BJ (cell line): Measurements from ENCODE around the gene AMACR. TPM values are rescaled to one million over a fixed set of nuclear protein-coding genes. Genes with fewer than 3 reads are reported as not detected.
"Not testable (repeated sequence)": the region's sequence is repeated elsewhere in the genome, so short reads cannot be mapped to it uniquely, and the experiment has no call there.

Source experiments
- CTCF ChIA-PET: fragments of 350-600 bp; formaldehyde crosslinking; extraction: SDS; loops from one replicate; lab custom pipeline; 2021; ENCODE audit warnings: antibody characterized with exemption, inconsistent platforms; lab: Yijun Ruan, JAX
- POLR2A ChIA-PET: fragments of 300-600 bp; sonication (Branson Sonifier 250); formaldehyde crosslinking; extraction: SDS; loops from one replicate; lab custom pipeline; 2021; ENCODE audit warnings: antibody characterized with exemption; lab: Charles Lee
- DNase-seq: peaks from one replicate; pipeline ENCODE4 v3.0.0-alpha.2; 2011; ENCODE audit warnings: low read depth
- H3K27me3 ChIP-seq: 2 replicates; pipeline ENCODE4 v1.6.0; 2011; ENCODE audit warnings: low read length; ENCODE audit not compliant: control insufficient read depth, insufficient read depth
- H3K36me3 ChIP-seq: 2 replicates; pipeline ENCODE4 v1.5.1; 2011; ENCODE audit warnings: low read length; ENCODE audit not compliant: control insufficient read depth, insufficient read depth
- H3K4me3 ChIP-seq: 2 replicates; pipeline ENCODE4 v1.5.1; 2011; ENCODE audit warnings: low read depth, mild to moderate bottlenecking, control low read depth, low read length
- CTCF ChIP-seq: IDR thresholded peaks from 2 replicates; pipeline ENCODE4 v1.5.1; 2011; ENCODE audit warnings: low read depth, mild to moderate bottlenecking, control low read depth, inconsistent platforms, low read length, moderate library complexity; ENCODE audit not compliant: insufficient read depth
- polyA plus RNA-seq: library from polyadenylated mRNA; depleted of rRNA; stranded (reverse); fragments of >200 nt; gene quantifications from 2 replicates; pipeline ENCODE4 v1.2.3, GENCODE V29; 2011

The AMACR gene
- polyA plus RNA-seq, 1 experiment = 7.1 TPM

DNA sequence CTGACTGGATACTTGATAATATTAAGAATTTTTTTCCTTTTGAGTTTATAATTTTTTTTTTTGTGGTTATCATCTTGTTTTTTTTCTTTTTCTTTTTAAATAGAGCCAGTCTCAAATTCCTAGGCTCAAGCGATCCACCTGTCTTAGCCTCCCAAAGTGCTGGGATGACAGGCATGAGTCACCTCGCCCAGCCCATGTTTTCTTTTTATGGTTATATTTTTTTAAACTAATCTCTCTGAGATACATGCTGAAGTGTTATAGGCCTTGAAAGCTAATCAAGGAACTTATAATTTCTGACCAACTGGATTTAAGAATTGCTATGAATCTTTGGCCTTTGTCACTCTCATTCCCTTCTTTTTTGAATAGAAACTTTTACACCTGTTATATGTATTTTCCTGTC lies 6.8 kb upstream of the AMACR start:
- POLR2A ChIA-PET = no interaction called here
- CTCF ChIA-PET = no interaction called here

DNA sequence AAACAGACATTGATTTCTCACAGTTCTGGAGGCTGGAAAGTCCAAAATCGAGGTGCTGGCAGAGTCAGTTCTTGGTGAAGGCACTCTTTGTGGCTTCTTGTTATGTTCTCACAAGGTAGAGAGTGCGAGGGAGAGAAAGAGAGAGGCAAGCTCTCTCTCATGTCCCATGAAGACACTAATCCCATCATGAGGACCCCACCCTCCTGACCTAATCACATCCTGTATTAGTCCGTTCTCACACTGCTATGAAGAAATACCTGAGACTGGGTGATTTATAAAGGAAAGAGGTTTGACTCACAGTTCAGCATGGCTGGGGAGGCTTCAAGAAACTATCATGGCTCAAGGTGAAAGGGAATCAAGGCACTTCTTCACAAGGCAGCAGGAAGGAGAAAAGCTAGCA lies 5.7 kb upstream of the AMACR start:
- POLR2A ChIA-PET = no interaction called here
- CTCF ChIA-PET = interaction anchor here (1.9 kb wide), 1 partner anchor 41 kb away, joined by 4 read pairs; no protein-coding TSS in a partner anchor
- no peak overlapping the region for H3K4me3 ChIP-seq
- H3K36me3 ChIP-seq = no peaks in the 10 kb centered on the region
- H3K27me3 ChIP-seq = no peaks in the 10 kb centered on the region
- no peak for TF ChIP-seq CTCF
- DNase-seq = no peak

More for the DNA sequence above, 6.8 kb upstream of the AMACR start:
- Histone ChIP-seq H3K27me3 (no peaks in the 10 kb centered on the region), H3K36me3 (no peaks in the 10 kb centered on the region), H3K4me3 (no peak overlapping the region)
- no peak for TF ChIP-seq CTCF
- DNase-seq = no peak

GRCh38 chr5:34012791-34013190 lies 4.9 kb upstream of the AMACR start:
- POLR2A ChIA-PET = interaction anchor here (0.6 kb wide), 1 partner anchor 68 kb away, joined by 3 read pairs; no protein-coding TSS in a partner anchor
- TF ChIP-seq CTCF = no peak
- no peak for DNase-seq
- H3K27me3 ChIP-seq = no peaks in the 10 kb centered on the region
- CTCF ChIA-PET = interaction anchor here (0.6 to 1.9 kb wide), 4 partner anchors 15 to 1088 kb away, joined by 3 to 7 read pairs (median 4); no protein-coding TSS in a partner anchor
- no peaks in the 10 kb centered on the region for H3K36me3 ChIP-seq
- no peak overlapping the region for H3K4me3 ChIP-seq

GRCh38 chr5:34011536-34011935 lies 3.7 kb upstream of the AMACR start:
- TF ChIP-seq CTCF = no peak
- no peaks in the 10 kb centered on the region for H3K27me3 ChIP-seq
- ChIA-PET POLR2A (no interaction called here), CTCF (interaction anchor here (0.6 kb wide), 1 partner anchor 15 kb away, joined by 5 read pairs; no protein-coding TSS in a partner anchor)
- H3K36me3 ChIP-seq = no peaks in the 10 kb centered on the region
- no peak for DNase-seq
- no peak overlapping the region for H3K4me3 ChIP-seq

GRCh38 chr5:34010146-34010545 lies 2.3 kb upstream of the AMACR start:
- DNase-seq, POLR2A ChIA-PET, H3K4me3 ChIP-seq, H3K27me3 ChIP-seq, H3K36me3 ChIP-seq: not testable (repeated sequence)
- CTCF ChIA-PET = interaction anchor here (0.6 kb wide), 1 partner anchor 799 kb away, joined by 3 read pairs; no protein-coding TSS in a partner anchor

GRCh38 chr5:34009610-34010009 lies 1.8 kb upstream of the AMACR start:
- DNase-seq = no peak
- ChIA-PET POLR2A (no interaction called here), CTCF (no interaction called here)

More at GRCh38 chr5:34009610-34010009, 1.8 kb upstream of the AMACR start:
- H3K27me3 ChIP-seq = no peaks in the 10 kb centered on the region
- H3K4me3 ChIP-seq = no peak overlapping the region
- TF ChIP-seq CTCF = no peak
- no peaks in the 10 kb centered on the region for H3K36me3 ChIP-seq
